ENCODE data around the gene RPS4Y2. TPM values are rescaled to one million over a fixed set of nuclear protein-coding genes. Genes with fewer than 3 reads are reported as not detected.

The RPS4Y2 gene
- polyA plus RNA-seq (2012; ENCODE audit: low read depth, missing spikeins), result not detected

DNA sequence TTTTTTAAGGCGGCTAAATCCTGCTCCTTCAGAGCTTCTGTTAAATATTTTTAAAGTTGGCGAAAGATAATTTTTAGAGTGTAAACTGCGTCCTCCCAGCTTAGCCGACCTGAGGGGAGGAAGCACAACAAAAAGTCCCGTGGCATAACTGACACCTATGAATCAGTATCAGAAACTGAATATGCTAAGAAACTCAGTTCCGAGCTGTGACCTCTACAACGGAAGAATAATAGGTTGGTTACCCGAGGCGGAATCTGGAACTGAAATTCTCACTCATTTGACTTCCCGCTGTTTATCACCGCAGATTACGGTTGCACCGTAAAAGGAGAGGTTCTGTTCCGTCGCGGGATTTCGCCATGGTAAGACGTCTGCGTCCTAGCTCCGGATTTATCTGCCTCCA is at the start of gene RPS4Y2:
Gene RPS4Y2 (plus strand): TSS at position 301 of the 400 bp plus-strand sequence. CDS start 56 bp downstream, at position 357.
- no peak for FAIRE-seq
- TF ChIP-seq SPI1 (IDR thresholded peaks at IDR 0.05; ENCODE audit: low read depth, low read length) (no peak), POU2F2 (IDR thresholded peaks at IDR 0.05; ENCODE audit: low read depth, low read length) (no peak), TAF1 (IDR thresholded peaks at IDR 0.05; ENCODE audit: low read depth, low read length) (no peak), PAX5 (IDR thresholded peaks at IDR 0.05; ENCODE audit: insufficient read depth, low read length, severe bottlenecking) (no peak), POLR2A (IDR thresholded peaks at IDR 0.05; ENCODE audit: low read depth, low read length) (no peak), POLR2AphosphoS5 (IDR thresholded peaks at IDR 0.05; ENCODE audit: low read depth, low read length) (no peak)
- DNase-seq (ENCODE audit: insufficient read length, low spot score), result no peak

DNA sequence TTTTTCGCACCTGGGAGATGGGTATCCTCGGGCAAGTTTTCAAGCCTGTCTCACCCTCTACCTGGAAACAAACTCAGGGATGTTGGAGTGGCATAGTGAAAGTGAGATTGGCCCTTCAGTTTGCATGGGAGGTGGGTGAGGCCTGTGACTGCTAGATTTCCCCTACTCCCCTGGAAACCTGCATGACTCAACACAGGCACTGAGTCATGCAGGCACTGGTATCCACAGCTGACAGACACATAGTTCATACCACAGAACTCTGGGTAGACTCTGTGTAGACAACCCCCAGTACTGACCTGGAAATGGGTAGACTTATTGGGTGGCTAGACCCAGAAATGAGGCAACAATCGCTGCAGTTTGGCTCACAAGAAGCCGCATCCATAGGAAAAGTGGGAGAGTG is 41.5 kb upstream of the RPS4Y2 start:
- FAIRE-seq (no peak), DNase-seq (ENCODE audit: insufficient read length, low spot score) (no peak)
- TF ChIP-seq POU2F2 (IDR thresholded peaks at IDR 0.05; ENCODE audit: low read depth, low read length) (no peak), POLR2A (IDR thresholded peaks at IDR 0.05; ENCODE audit: low read depth, low read length) (no peak), TAF1 (IDR thresholded peaks at IDR 0.05; ENCODE audit: low read depth, low read length) (no peak), POLR2AphosphoS5 (IDR thresholded peaks at IDR 0.05; ENCODE audit: low read depth, low read length) (no peak), PAX5 (IDR thresholded peaks at IDR 0.05; ENCODE audit: insufficient read depth, low read length, severe bottlenecking) (no peak), SPI1 (IDR thresholded peaks at IDR 0.05; ENCODE audit: low read depth, low read length) (no peak)

DNA sequence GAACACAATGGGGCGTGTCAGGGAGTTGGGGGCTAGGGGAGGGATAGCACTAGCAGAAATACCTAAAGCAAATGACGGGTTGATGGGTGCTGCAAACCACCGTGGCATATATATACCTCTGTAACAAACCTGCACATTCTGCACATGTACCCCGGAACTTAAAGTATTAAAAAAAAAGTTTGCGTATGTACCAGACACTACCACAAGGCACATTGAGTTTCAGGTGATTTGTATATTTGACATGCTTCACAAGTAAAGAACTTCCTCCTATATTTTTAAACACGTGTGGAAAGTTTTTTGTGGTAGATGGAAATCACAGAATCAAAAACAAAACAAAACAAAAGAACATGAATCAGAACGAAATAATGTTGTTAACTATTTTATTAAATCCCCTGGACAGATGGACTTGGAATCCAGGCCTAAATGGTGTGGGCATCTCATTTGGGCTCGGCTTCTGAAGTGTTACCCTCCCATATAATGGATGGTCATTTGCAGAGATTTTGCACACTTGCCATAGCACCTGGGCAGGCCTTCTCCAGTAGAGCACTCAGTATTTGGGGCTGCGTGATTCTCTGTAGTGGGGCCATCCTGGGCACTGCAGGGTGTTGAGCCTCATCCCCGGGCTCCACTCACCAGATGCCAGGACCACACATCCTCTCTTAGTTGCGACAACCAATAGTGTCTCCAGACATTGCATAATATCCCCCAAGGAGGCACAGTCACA is 29.6 kb upstream of the RPS4Y2 start:
- FAIRE-seq, result peak; percentile 75
- TF ChIP-seq POU2F2 (IDR thresholded peaks at IDR 0.05; ENCODE audit: low read depth, low read length), result no peak
- no peak for TF ChIP-seq POLR2AphosphoS5 (IDR thresholded peaks at IDR 0.05; ENCODE audit: low read depth, low read length)
- no peak for TF ChIP-seq TAF1 (IDR thresholded peaks at IDR 0.05; ENCODE audit: low read depth, low read length)
- no peak for TF ChIP-seq SPI1 (IDR thresholded peaks at IDR 0.05; ENCODE audit: low read depth, low read length)
- no peak for TF ChIP-seq POLR2A (IDR thresholded peaks at IDR 0.05; ENCODE audit: low read depth, low read length)
- TF ChIP-seq PAX5 (IDR thresholded peaks at IDR 0.05; ENCODE audit: insufficient read depth, low read length, severe bottlenecking), result no peak

DNA sequence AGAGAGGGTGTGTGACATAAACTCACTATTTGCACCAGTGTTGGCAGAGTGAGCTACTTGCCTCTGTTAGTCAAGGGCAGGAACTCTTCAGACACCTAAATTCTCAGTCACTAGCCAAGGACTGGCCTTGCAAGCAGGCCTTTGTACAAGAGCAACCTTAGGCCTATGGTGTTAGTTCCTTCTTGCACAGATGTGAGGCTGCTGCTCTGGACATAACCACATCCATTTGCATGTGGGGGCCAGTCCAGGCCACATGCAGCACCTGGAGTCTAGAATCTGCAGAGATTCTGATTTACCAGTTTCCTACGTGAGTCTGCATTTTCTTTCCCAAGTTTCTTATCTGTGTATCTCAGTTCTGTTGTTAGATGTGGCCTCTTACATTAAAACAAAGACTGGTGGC is 20.7 kb upstream of the RPS4Y2 start:
- FAIRE-seq, result peak; percentile 55
- DNase-seq (ENCODE audit: insufficient read length, low spot score), result no peak
- TF ChIP-seq SPI1 (IDR thresholded peaks at IDR 0.05; ENCODE audit: low read depth, low read length), result no peak
- no peak for TF ChIP-seq POLR2AphosphoS5 (IDR thresholded peaks at IDR 0.05; ENCODE audit: low read depth, low read length)
- peak; percentile 83; the same call in 1 of the 2 replicates for TF ChIP-seq POU2F2 (IDR thresholded peaks at IDR 0.05; ENCODE audit: low read depth, low read length)

More for the DNA sequence above, 29.6 kb upstream of the RPS4Y2 start:
- DNase-seq (ENCODE audit: insufficient read length, low spot score), result no peak

DNA sequence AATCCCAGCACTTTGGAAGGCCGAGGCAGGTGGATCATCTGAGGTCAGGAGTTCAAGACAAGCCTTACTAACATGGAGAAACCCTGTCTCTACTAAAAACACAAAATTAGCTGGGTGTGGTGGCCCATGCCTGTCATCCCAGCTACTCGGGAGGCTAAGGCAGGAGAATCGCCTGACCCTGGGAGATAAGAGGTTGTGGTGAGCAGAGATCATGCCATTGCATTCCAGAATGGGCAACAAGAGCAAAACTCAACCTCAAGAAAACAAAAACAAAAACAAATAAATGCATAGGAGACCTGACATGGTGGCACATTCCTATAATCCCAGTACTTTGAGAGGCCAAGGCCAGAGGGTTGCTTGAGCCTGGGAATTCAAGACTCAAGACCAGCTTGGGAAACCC is 16.1 kb upstream of the RPS4Y2 start:
- FAIRE-seq (no peak), DNase-seq (ENCODE audit: insufficient read length, low spot score) (no peak)
- no peak for TF ChIP-seq POU2F2 (IDR thresholded peaks at IDR 0.05; ENCODE audit: low read depth, low read length)
- TF ChIP-seq POLR2AphosphoS5 (IDR thresholded peaks at IDR 0.05; ENCODE audit: low read depth, low read length), result no peak
- no peak for TF ChIP-seq TAF1 (IDR thresholded peaks at IDR 0.05; ENCODE audit: low read depth, low read length)
- TF ChIP-seq PAX5 (IDR thresholded peaks at IDR 0.05; ENCODE audit: insufficient read depth, low read length, severe bottlenecking), result no peak
- TF ChIP-seq SPI1 (IDR thresholded peaks at IDR 0.05; ENCODE audit: low read depth, low read length), result no peak
- TF ChIP-seq POLR2A (IDR thresholded peaks at IDR 0.05; ENCODE audit: low read depth, low read length), result no peak

DNA sequence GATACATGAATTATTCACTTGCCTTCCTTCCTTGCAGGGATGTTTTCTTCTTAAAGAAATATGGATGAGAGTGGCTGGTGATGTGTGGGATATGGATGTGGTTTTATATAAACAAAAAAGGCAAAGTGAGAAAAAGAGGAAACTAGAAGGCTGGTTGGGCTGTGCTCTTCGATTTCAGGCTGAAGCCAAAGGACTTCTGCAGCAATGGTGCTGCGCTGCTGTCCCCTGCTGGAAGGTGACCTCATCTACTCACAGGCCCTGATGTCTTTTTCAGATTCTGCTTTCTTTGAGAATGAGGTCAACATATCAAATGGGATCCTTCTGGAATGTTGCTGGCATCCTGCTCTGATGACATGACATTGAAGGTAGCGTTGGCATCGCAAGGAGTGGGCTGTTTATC is 15.3 kb upstream of the RPS4Y2 start:
- TF ChIP-seq POLR2A (IDR thresholded peaks at IDR 0.05; ENCODE audit: low read depth, low read length), result no peak
- no peak for TF ChIP-seq TAF1 (IDR thresholded peaks at IDR 0.05; ENCODE audit: low read depth, low read length)
- TF ChIP-seq POLR2AphosphoS5 (IDR thresholded peaks at IDR 0.05; ENCODE audit: low read depth, low read length), result no peak
- TF ChIP-seq SPI1 (IDR thresholded peaks at IDR 0.05; ENCODE audit: low read depth, low read length), result no peak
- no peak for TF ChIP-seq POU2F2 (IDR thresholded peaks at IDR 0.05; ENCODE audit: low read depth, low read length)
- TF ChIP-seq PAX5 (IDR thresholded peaks at IDR 0.05; ENCODE audit: insufficient read depth, low read length, severe bottlenecking), result no peak
- no peak for DNase-seq (ENCODE audit: insufficient read length, low spot score)
- FAIRE-seq, result peak; percentile 84

DNA sequence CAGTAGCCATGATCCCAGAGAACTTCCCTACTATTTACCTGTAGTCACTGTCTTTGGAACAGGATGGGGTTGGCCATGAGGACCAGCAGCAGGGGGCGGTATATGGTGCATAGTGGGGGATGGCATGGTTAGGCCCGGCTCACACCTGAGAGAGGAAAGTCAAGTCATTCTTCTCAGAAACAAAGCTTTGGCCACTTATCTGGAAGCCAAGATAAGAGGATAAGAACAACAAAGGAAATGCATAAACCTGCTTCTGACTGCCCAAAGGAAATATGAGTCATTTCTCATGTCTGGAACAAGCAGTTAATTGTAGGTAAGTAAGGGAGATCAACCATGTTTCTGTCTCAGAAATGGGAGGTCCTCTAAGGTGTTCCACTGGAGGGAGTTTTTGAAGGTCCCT is 10.8 kb upstream of the RPS4Y2 start:
- FAIRE-seq (no peak), DNase-seq (ENCODE audit: insufficient read length, low spot score) (no peak)
- TF ChIP-seq POLR2AphosphoS5 (IDR thresholded peaks at IDR 0.05; ENCODE audit: low read depth, low read length) (no peak), SPI1 (IDR thresholded peaks at IDR 0.05; ENCODE audit: low read depth, low read length) (no peak), POU2F2 (IDR thresholded peaks at IDR 0.05; ENCODE audit: low read depth, low read length) (no peak), TAF1 (IDR thresholded peaks at IDR 0.05; ENCODE audit: low read depth, low read length) (no peak), PAX5 (IDR thresholded peaks at IDR 0.05; ENCODE audit: insufficient read depth, low read length, severe bottlenecking) (no peak)

DNA sequence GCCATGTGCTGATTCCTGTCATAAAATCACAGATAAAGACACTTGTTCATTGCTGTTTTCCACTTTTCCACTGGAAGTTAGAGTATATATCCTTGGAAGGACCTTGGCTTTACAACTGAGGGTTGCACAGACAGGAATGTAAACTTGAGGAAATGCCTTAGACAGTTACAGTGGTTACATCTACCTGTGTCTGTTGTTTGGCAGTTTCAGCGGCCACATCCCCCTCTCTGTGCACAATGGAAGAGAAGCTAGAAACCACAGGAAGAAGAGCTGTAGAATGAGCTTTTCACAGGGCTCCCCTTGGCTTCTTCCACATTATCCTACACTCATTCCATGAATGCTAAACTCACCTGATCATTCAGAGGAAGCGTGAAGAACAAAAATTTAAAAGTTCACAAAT is 9.0 kb upstream of the RPS4Y2 start:
- DNase-seq (ENCODE audit: insufficient read length, low spot score), result no peak
- FAIRE-seq, result no peak

DNA sequence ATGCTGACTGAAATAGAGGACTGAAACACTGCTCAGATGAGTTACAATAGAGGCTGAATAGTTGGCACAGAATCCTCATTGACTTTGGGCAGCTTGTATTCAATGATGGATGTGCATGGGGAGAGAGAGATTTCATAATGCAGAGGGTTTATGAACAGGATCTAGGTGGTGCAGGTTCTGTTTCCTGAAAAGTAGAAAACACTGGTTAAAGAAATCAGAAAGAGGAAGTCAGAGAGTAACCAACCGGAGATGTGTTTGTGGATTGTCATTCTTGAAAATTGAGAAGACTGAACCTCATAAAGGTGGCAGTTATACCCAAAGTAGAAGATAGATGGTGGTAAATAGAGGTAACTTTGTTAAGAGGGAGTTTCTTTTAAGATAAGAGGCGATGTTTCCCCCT is 8.0 kb downstream of the RPS4Y2 start:
- DNase-seq (ENCODE audit: insufficient read length, low spot score) (no peak), FAIRE-seq (peak; percentile 23)
- TF ChIP-seq SPI1 (IDR thresholded peaks at IDR 0.05; ENCODE audit: low read depth, low read length), result peak; percentile 86
- TF ChIP-seq POLR2AphosphoS5 (IDR thresholded peaks at IDR 0.05; ENCODE audit: low read depth, low read length), result no peak

More for the DNA sequence above, 9.0 kb upstream of the RPS4Y2 start:
- TF ChIP-seq POLR2AphosphoS5 (IDR thresholded peaks at IDR 0.05; ENCODE audit: low read depth, low read length) (no peak), SPI1 (IDR thresholded peaks at IDR 0.05; ENCODE audit: low read depth, low read length) (no peak), POLR2A (IDR thresholded peaks at IDR 0.05; ENCODE audit: low read depth, low read length) (no peak), POU2F2 (IDR thresholded peaks at IDR 0.05; ENCODE audit: low read depth, low read length) (no peak)

DNA sequence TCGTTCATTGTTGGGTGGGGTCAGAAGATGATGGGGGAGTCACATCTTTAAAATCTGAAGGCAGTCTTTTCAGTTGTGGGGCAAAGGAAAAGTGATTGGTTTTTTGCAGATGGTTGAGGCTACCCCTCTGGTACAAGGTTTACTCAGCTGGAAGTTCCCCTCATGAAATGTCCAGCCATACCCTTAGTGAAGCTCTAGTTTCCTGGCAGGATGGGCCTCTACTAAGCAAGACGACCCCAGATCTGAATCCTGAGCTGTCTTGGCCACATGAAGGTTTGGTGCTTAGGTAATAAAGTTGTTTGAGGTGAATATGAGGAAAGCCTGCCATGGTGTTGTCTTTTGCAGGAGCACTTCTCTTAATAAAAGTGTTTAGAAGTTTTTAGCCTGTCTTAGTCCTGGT is 9.2 kb downstream of the RPS4Y2 start:
- FAIRE-seq (no peak), DNase-seq (ENCODE audit: insufficient read length, low spot score) (no peak)
- TF ChIP-seq SPI1 (IDR thresholded peaks at IDR 0.05; ENCODE audit: low read depth, low read length) (no peak), PAX5 (IDR thresholded peaks at IDR 0.05; ENCODE audit: insufficient read depth, low read length, severe bottlenecking) (no peak), POU2F2 (IDR thresholded peaks at IDR 0.05; ENCODE audit: low read depth, low read length) (no peak), POLR2AphosphoS5 (IDR thresholded peaks at IDR 0.05; ENCODE audit: low read depth, low read length) (no peak), POLR2A (IDR thresholded peaks at IDR 0.05; ENCODE audit: low read depth, low read length) (no peak)
